ENCODE measurements around the gene SWI5.

Gene SWI5

DNA sequence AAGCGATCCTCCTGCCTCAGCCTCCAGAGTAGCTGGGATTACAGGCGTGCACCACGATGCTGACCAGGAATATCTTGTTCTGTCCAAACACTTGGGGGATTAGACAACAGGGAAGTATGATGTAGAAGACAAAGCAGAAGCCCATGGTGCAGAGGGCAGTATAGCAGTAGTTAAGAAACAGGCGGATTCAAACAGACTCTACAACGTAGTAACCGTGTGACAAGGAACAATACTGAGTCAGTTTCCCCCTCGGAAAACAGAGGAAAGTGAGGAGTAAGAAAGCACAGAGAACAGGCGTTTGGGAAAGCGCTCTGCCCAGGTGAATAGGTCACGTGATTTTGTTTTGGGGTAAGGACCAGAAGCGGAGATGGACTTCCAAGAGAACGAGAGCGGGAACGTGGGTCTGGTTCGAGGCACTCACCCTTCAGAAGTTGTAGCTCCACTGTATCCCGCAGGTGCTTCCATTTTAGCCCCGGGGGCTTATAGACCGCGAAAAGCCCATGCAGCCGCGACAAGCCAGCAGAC is 45.9 kb downstream of the SWI5 start:
- DNase-seq: no peak

DNA sequence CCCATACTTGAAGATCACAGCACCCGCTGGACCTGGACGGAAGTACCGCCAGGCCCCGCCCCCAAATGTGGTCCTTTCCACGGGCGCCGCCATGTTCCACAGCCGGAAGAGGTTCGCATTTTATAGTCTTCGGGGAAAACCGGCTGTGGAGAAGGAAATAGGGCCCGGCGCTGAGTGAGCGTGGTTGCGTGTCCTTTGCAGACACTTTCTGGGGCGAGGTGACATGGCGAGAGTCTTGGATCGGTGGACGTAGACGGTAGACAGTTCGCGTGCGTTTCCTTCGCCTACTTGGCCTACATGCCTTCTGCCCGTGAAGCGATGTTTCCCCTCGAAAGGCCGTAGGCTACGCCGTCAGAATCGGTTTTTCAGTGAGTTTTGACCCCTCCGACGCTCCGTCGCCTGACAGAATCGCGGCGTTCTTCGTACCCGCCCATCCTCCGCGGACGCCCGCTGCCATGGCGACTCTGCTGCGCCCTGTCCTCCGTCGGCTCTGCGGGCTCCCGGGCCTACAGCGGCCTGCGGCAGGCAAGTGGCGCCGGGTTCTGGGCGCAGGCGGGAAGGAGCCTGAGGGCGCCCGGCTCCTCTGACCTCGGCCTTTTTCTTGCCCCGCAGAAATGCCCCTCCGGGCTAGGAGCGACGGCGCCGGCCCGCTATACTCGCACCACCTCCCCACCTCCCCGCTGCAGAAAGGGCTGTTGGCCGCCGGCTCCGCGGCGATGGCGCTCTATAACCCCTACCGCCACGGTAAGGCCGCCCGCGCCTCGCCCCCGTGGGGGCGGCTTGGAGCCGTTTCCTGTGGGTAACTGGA is 46.5 kb downstream of the SWI5 start, which contains the start of the genes COQ4 and TRUB2:
Gene COQ4 (plus strand): TSS at position 436 of the 808 bp plus-strand sequence. CDS start 20 bp downstream, at position 456.
Gene TRUB2 (minus strand): TSS at position 44 of the 808 bp plus-strand sequence. CDS start 39 bp downstream, at position 5.
- DNase-seq: peak; percentile 96 to 97

DNA sequence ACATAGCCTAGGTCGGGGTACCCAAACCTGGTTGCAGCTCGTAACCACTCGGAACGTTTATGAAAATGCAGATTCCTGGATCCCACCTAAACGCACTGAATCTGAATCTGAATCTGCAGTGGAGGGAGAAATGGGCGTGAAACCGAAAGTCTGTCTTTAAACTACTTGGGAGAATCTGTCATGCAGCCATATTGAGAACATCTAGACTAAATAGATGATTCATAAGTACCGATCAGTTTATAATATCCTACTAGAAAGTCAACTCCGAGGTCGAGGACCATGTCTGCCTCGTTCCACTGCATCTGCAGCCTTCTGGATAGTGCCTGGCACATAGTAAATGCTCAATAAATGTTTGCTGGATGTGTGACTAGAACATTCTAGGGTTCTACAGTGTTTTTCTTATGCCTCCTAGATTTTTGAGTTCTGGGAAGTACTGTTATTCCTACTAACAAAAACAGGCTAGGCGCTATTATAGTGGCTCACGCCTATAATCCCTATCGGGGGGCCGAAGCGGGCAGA is 47.2 kb downstream of the SWI5 start:
- DNase-seq: no peak

DNA sequence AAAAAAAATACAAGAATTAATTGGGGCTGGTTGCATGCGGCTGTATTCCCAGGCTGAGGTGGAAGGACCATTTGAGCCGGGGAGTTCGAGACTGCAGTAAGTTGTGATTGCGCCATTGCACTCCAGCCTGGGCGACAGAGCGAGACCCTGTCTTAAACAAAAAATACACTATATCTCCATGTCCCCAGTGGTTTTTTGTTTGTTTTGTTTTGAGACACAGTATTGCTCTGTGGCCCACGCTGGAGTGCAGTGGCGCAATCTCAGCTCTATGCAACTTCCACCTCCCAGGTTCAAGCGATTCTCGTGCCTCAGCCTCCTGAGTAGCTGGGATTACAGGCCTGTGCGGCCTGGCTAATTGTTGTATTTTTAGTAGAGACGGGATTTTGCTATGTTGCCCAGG is 47.7 kb downstream of the SWI5 start:
- no peak for DNase-seq

DNA sequence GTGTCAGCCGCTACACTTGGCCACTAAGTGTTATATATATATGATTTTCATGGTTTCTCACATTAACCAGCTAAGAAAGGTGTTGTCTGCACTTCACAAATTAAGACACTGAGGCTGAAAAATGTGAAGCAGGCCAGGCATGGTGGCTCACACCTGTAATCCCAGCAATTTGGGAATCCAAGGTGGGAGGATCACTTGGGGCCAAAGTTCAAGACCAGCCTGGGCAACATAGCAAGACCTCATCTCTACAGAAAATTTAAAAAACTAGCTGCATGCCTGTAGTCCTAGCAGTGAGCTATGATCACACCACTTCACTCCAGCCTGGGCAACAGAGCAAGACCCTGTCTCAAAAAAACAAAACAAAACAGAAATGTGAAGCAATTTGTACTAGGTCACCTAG is 48.3 kb downstream of the SWI5 start:
- DNase-seq: no peak

DNA sequence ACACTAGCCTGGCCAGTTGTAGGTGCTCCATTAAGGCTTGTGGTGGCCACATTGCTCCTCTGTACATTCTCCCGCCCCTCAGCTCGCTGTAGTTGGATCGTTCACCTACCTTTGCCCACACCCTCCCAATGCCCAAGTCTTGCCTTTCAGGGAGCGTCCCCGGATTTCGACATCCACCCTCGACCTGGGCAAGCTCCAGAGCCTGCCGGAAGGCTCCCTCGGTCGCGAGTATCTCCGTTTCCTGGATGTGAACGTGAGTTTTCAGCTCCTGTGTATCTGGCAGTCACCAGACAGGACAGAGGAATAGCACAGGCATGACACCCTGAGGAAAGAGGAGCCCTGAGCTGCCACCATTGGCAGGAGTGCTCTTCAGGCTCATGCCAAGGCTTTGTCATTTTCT is 49.6 kb downstream of the SWI5 start:
- DNase-seq: no peak

DNA sequence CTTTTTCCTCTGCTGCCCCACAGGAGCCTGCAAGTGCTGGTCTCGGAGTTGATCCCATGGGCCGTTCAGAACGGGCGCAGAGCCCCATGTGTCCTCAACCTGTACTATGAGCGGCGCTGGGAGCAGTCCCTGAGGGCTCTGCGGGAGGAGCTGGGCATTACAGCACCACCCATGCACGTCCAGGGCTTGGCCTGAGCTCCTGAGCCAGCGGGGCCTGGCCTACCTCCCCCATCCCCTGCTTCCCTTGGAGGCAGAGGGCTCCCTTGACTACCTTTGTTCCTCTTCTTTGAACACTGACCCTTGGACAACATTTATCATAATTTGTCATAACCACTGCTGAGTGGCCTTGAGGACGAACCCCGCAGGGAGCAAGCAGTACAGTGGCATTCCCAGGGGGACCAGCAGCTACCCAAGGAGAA is 57.4 kb downstream of the SWI5 start:
- no peak for DNase-seq

DNA sequence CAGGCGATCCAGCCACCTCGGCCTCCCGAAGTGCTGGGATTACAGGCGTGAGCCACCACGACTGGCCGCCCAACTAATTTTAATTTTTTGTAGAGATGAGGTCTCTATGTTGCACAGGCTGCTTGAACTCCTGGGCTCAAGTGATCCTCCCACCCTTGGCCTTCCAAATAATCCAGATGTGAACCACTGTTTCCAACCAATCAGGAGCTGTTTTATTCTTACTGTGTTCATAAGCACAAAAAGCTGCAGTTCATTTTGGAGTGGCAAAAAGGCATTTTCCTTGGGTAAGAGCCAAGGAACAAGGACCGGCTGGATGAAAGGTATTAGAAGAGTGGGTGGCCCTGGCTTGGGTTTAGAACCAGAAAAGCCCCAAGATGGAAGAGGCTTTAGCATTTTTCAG is 59.1 kb downstream of the SWI5 start:
- DNase-seq: no peak

DNA sequence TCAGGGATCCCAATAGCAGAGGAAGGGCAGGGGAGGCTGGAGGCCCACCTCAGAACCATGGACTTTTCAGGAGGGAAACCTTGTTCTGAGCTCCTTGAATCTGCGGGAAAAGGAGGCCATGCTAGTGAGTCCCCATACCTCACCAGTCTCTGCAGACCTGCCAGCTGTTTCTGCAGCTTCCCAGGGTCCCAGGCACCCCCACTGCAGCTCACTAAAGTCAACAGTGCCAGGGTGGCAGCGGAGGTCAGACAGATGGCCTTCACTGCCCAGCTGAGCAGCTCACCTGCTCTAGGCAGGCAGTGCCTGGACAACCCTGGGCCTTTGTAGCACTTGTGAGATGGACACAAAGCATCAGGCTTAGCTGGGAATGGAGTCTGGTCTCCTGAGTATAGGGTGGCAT is 59.8 kb downstream of the SWI5 start:
- no peak for DNase-seq

DNA sequence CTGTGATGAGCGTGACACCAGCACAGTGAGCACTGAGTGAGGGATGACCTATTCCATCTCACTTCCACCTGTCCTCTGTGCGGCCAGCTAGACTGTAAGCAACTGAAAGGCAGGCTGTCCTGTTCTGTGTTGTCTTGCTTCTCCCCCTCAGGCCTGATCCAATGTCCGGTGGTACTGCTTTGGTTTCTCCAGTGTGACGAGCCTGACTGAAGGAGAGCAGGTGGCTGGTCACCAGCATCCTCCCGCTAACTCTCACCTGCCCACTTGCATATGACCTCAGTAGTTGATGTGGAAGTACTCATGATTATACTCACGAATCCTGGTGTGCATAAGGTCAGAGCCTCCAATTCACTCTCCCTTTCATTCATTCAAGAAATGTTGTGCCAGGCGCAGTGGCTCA is 61.9 kb downstream of the SWI5 start:
- DNase-seq: no peak

Measured in hippocampal formation (tissue), 2 donors.